ENCODE data around the gene ENTPD8.

- TF ChIP-seq ZNF274 (IDR thresholded peaks at IDR 0.05; ENCODE audit: low read depth, low read length), result no peak
- TF ChIP-seq YY1 (IDR thresholded peaks at IDR 0.05; ENCODE audit: insufficient read depth, insufficient read length), result no peak
Measured at GRCh38 chr9:137388589-137389427, 52.3 kb downstream of the ENTPD8 start.
